ENCODE data around the gene KCMF1.
"Not testable (repeated sequence)": the region's sequence is repeated elsewhere in the genome, so short reads cannot be mapped to it uniquely, and the experiment has no call there.

KCMF1 gene

GRCh38 chr2:84940088-84940470 is 30.9 kb upstream of the KCMF1 start:
- H3K4me3 ChIP-seq (ENCODE audit: insufficient read depth, low read depth, low read length, poor library complexity, severe bottlenecking): peak overlapping the region; percentile 16
- DNase-seq: no peak
- H3K27ac ChIP-seq (ENCODE audit: insufficient read depth, low read length, poor library complexity, severe bottlenecking): peak overlapping the region; percentile 85
- H3K9me3 ChIP-seq (ENCODE audit: control insufficient read depth, low read length): no peaks in the 10 kb centered on the region
- H3K36me3 ChIP-seq (ENCODE audit: control insufficient read depth, insufficient read depth, low read length): peaks cover 4% of the 10 kb centered on the region
- no peaks in the 10 kb centered on the region for H3K27me3 ChIP-seq (replicated peaks; ENCODE audit: control insufficient read depth, insufficient read depth, low read length, poor library complexity, severe bottlenecking)
- peaks cover 12% of the 10 kb centered on the region for H3K4me1 ChIP-seq (ENCODE audit: control insufficient read depth, insufficient read depth, low read length, poor library complexity, severe bottlenecking)

- no peak overlapping the region for H3K4me3 ChIP-seq (ENCODE audit: insufficient read depth, low read depth, low read length, poor library complexity, severe bottlenecking)
- H3K9me3 ChIP-seq (ENCODE audit: control insufficient read depth, low read length): no peaks in the 10 kb centered on the region
- H3K27me3 ChIP-seq (replicated peaks; ENCODE audit: control insufficient read depth, insufficient read depth, low read length, poor library complexity, severe bottlenecking): no peaks in the 10 kb centered on the region
- no peak for DNase-seq
- H3K36me3 ChIP-seq (ENCODE audit: control insufficient read depth, insufficient read depth, low read length): peaks cover 4% of the 10 kb centered on the region
- H3K4me1 ChIP-seq (ENCODE audit: control insufficient read depth, insufficient read depth, low read length, poor library complexity, severe bottlenecking): peaks cover 15% of the 10 kb centered on the region
- no peak overlapping the region for H3K27ac ChIP-seq (ENCODE audit: insufficient read depth, low read length, poor library complexity, severe bottlenecking)
These were observed 30.0 kb upstream of the KCMF1 start for GRCh38 chr2:84940831-84941412.

- Histone ChIP-seq H3K27ac (ENCODE audit: insufficient read depth, low read length, poor library complexity, severe bottlenecking) (no peak overlapping the region), H3K4me3 (ENCODE audit: insufficient read depth, low read depth, low read length, poor library complexity, severe bottlenecking) (no peak overlapping the region), H3K9me3 (ENCODE audit: control insufficient read depth, low read length) (no peaks in the 10 kb centered on the region), H3K4me1 (ENCODE audit: control insufficient read depth, insufficient read depth, low read length, poor library complexity, severe bottlenecking) (peaks cover 24% of the 10 kb centered on the region), H3K36me3 (ENCODE audit: control insufficient read depth, insufficient read depth, low read length) (peaks cover 4% of the 10 kb centered on the region), H3K27me3 (replicated peaks; ENCODE audit: control insufficient read depth, insufficient read depth, low read length, poor library complexity, severe bottlenecking) (no peaks in the 10 kb centered on the region)
- DNase-seq: no peak
These were observed 28.8 kb upstream of the KCMF1 start for GRCh38 chr2:84942166-84942565.

GRCh38 chr2:84942964-84943421 is 28.0 kb upstream of the KCMF1 start:
- Histone ChIP-seq H3K4me3 (ENCODE audit: insufficient read depth, low read depth, low read length, poor library complexity, severe bottlenecking) (no peak overlapping the region), H3K27ac (ENCODE audit: insufficient read depth, low read length, poor library complexity, severe bottlenecking) (no peak overlapping the region), H3K27me3 (replicated peaks; ENCODE audit: control insufficient read depth, insufficient read depth, low read length, poor library complexity, severe bottlenecking) (no peaks in the 10 kb centered on the region), H3K4me1 (ENCODE audit: control insufficient read depth, insufficient read depth, low read length, poor library complexity, severe bottlenecking) (peaks cover 24% of the 10 kb centered on the region), H3K9me3 (ENCODE audit: control insufficient read depth, low read length) (no peaks in the 10 kb centered on the region), H3K36me3 (ENCODE audit: control insufficient read depth, insufficient read depth, low read length) (peaks cover 4% of the 10 kb centered on the region)
- no peak for DNase-seq

GRCh38 chr2:84944295-84944909 is 26.6 kb upstream of the KCMF1 start:
- H3K4me1 ChIP-seq (ENCODE audit: control insufficient read depth, insufficient read depth, low read length, poor library complexity, severe bottlenecking): peaks cover 19% of the 10 kb centered on the region
- no peak overlapping the region for H3K27ac ChIP-seq (ENCODE audit: insufficient read depth, low read length, poor library complexity, severe bottlenecking)
- peaks cover 4% of the 10 kb centered on the region for H3K36me3 ChIP-seq (ENCODE audit: control insufficient read depth, insufficient read depth, low read length)
- H3K4me3 ChIP-seq (ENCODE audit: insufficient read depth, low read depth, low read length, poor library complexity, severe bottlenecking): no peak overlapping the region
- no peak for DNase-seq
- H3K27me3 ChIP-seq (replicated peaks; ENCODE audit: control insufficient read depth, insufficient read depth, low read length, poor library complexity, severe bottlenecking): no peaks in the 10 kb centered on the region
- H3K9me3 ChIP-seq (ENCODE audit: control insufficient read depth, low read length): no peaks in the 10 kb centered on the region

- Histone ChIP-seq H3K4me1 (ENCODE audit: control insufficient read depth, insufficient read depth, low read length, poor library complexity, severe bottlenecking) (peaks cover 13% of the 10 kb centered on the region), H3K27ac (ENCODE audit: insufficient read depth, low read length, poor library complexity, severe bottlenecking) (peak overlapping the region; percentile 67)
- not testable (repeated sequence) for DNase-seq; H3K36me3 ChIP-seq (ENCODE audit: control insufficient read depth, insufficient read depth, low read length); H3K4me3 ChIP-seq (ENCODE audit: insufficient read depth, low read depth, low read length, poor library complexity, severe bottlenecking); H3K9me3 ChIP-seq (ENCODE audit: control insufficient read depth, low read length); H3K27me3 ChIP-seq (replicated peaks; ENCODE audit: control insufficient read depth, insufficient read depth, low read length, poor library complexity, severe bottlenecking)
These were observed 25.1 kb upstream of the KCMF1 start for GRCh38 chr2:84945838-84946203.

- peaks cover 4% of the 10 kb centered on the region for H3K36me3 ChIP-seq (ENCODE audit: control insufficient read depth, insufficient read depth, low read length)
- peak in 2 of 3 donors; percentile 17 to 44 for DNase-seq
- peak overlapping the region; percentile 36 for H3K4me3 ChIP-seq (ENCODE audit: insufficient read depth, low read depth, low read length, poor library complexity, severe bottlenecking)
- H3K9me3 ChIP-seq (ENCODE audit: control insufficient read depth, low read length): no peaks in the 10 kb centered on the region
- H3K27me3 ChIP-seq (replicated peaks; ENCODE audit: control insufficient read depth, insufficient read depth, low read length, poor library complexity, severe bottlenecking): no peaks in the 10 kb centered on the region
- peak overlapping the region; percentile 67 for H3K27ac ChIP-seq (ENCODE audit: insufficient read depth, low read length, poor library complexity, severe bottlenecking)
- H3K4me1 ChIP-seq (ENCODE audit: control insufficient read depth, insufficient read depth, low read length, poor library complexity, severe bottlenecking): peaks cover 13% of the 10 kb centered on the region
These were observed 24.6 kb upstream of the KCMF1 start for GRCh38 chr2:84946204-84947009.

GRCh38 chr2:84947010-84947593 is 23.9 kb upstream of the KCMF1 start:
- peaks cover 4% of the 10 kb centered on the region for H3K36me3 ChIP-seq (ENCODE audit: control insufficient read depth, insufficient read depth, low read length)
- H3K27me3 ChIP-seq (replicated peaks; ENCODE audit: control insufficient read depth, insufficient read depth, low read length, poor library complexity, severe bottlenecking): no peaks in the 10 kb centered on the region
- H3K4me3 ChIP-seq (ENCODE audit: insufficient read depth, low read depth, low read length, poor library complexity, severe bottlenecking): no peak overlapping the region
- no peak for DNase-seq
- peaks cover 13% of the 10 kb centered on the region for H3K4me1 ChIP-seq (ENCODE audit: control insufficient read depth, insufficient read depth, low read length, poor library complexity, severe bottlenecking)
- peak overlapping the region; percentile 67 for H3K27ac ChIP-seq (ENCODE audit: insufficient read depth, low read length, poor library complexity, severe bottlenecking)
- H3K9me3 ChIP-seq (ENCODE audit: control insufficient read depth, low read length): no peaks in the 10 kb centered on the region

- no peak overlapping the region for H3K27ac ChIP-seq (ENCODE audit: insufficient read depth, low read length, poor library complexity, severe bottlenecking)
- no peaks in the 10 kb centered on the region for H3K4me1 ChIP-seq (ENCODE audit: control insufficient read depth, insufficient read depth, low read length, poor library complexity, severe bottlenecking)
- H3K27me3 ChIP-seq (replicated peaks; ENCODE audit: control insufficient read depth, insufficient read depth, low read length, poor library complexity, severe bottlenecking): no peaks in the 10 kb centered on the region
- H3K4me3 ChIP-seq (ENCODE audit: insufficient read depth, low read depth, low read length, poor library complexity, severe bottlenecking): no peak overlapping the region
- H3K36me3 ChIP-seq (ENCODE audit: control insufficient read depth, insufficient read depth, low read length): no peaks in the 10 kb centered on the region
- DNase-seq: no peak
- H3K9me3 ChIP-seq (ENCODE audit: control insufficient read depth, low read length): no peaks in the 10 kb centered on the region
These were observed 17.4 kb upstream of the KCMF1 start for GRCh38 chr2:84953535-84953934.

GRCh38 chr2:84954329-84954728 is 16.6 kb upstream of the KCMF1 start:
- H3K27me3 ChIP-seq (replicated peaks; ENCODE audit: control insufficient read depth, insufficient read depth, low read length, poor library complexity, severe bottlenecking): no peaks in the 10 kb centered on the region
- H3K27ac ChIP-seq (ENCODE audit: insufficient read depth, low read length, poor library complexity, severe bottlenecking): no peak overlapping the region
- no peak for DNase-seq

More at GRCh38 chr2:84954329-84954728, 16.6 kb upstream of the KCMF1 start:
- Histone ChIP-seq H3K4me1 (ENCODE audit: control insufficient read depth, insufficient read depth, low read length, poor library complexity, severe bottlenecking) (no peaks in the 10 kb centered on the region), H3K9me3 (ENCODE audit: control insufficient read depth, low read length) (no peaks in the 10 kb centered on the region), H3K4me3 (ENCODE audit: insufficient read depth, low read depth, low read length, poor library complexity, severe bottlenecking) (no peak overlapping the region), H3K36me3 (ENCODE audit: control insufficient read depth, insufficient read depth, low read length) (no peaks in the 10 kb centered on the region)

All from effector memory CD4-positive, alpha-beta T cell (primary cell).